Uterus (tissue), 4 donors: ENCODE measurements around the gene BMP10. TPM values are rescaled to one million over a fixed set of nuclear protein-coding genes. Genes with fewer than 3 reads are reported as not detected.

ENCODE experiments used
- DNase-seq, 2 donors: peaks; one replicate each; pipeline ENCODE4 v3.0.0-alpha.2; 2019 to 2020
- H3K27ac ChIP-seq, 2 donors: fragments of 200-600 bp; sonication (generic); 1 replicate in 1 of 2; 2 replicates in 1 of 2; pipeline ENCODE4 v1.5.1; 2016 to 2018
- H3K27me3 ChIP-seq, 2 donors: fragments of 200-600 bp; sonication (generic); one replicate each; pipeline ENCODE4 v1.5.1; 2018 to 2019; ENCODE audit warnings: control low read depth in 1 of 2
- H3K36me3 ChIP-seq, 2 donors: fragments of 200-600 bp; sonication (generic); one replicate each; pipeline ENCODE4 v1.5.1; 2019; ENCODE audit warnings: control low read depth in 1 of 2
- H3K4me1 ChIP-seq, 2 donors: fragments of 200-600 bp; sonication (generic); one replicate each; pipeline ENCODE4 v1.5.1; 2018 to 2019; ENCODE audit warnings: control low read depth in 1 of 2
- H3K4me3 ChIP-seq, 2 donors: fragments of 200-600 bp; sonication (generic); 1 replicate in 1 of 2; 2 replicates in 1 of 2; pipeline ENCODE4 v1.5.1; 2018 to 2019; ENCODE audit warnings: mild to moderate bottlenecking in 1 of 2
- H3K9me3 ChIP-seq, 2 donors: fragments of 200-600 bp; sonication (generic); one replicate each; pipeline ENCODE4 v1.5.1; 2019; ENCODE audit warnings: control low read depth in 1 of 2
- CTCF ChIP-seq, 4 experiments: fragments of 200-600 bp in 2 of 4; fragments of 450-650 bp in 2 of 4; sonication (generic) in 2 of 4; IDR thresholded peaks; one replicate each; pipeline ENCODE4 v1.5.1; 2016 to 2019; ENCODE audit warnings: antibody characterized with exemption in 4 of 4, mild to moderate bottlenecking in 2 of 4, moderate library complexity in 1 of 4
- POLR2A ChIP-seq, 2 donors: fragments of 450-650 bp; IDR thresholded peaks; one replicate each; pipeline ENCODE4 v1.6.1; 2016; ENCODE audit warnings: antibody characterized with exemption in 2 of 2, mild to moderate bottlenecking in 1 of 2, moderate library complexity in 1 of 2
- intact Hi-C: fragments of 100-400 bp; cut with DNase I; formaldehyde crosslinking; loops from one replicate; pipeline ENCODE4 v1.15.1; 2023; ENCODE audit warnings: low total_unique reads
- total RNA-seq, 4 donors: library from RNA; depleted of rRNA in 3 of 4; stranded (reverse); fragments of >200 nt in 3 of 4; gene quantifications; one replicate each; pipeline versions ENCODE4 v1.1.0 to v1.2.4, GENCODE V29; 2014 to 2023
- donor health status: DM: yes; HTN: yes; CAD: no.

BMP10 gene
- total RNA-seq, 4 donors from 2014 or later = not detected

DNA sequence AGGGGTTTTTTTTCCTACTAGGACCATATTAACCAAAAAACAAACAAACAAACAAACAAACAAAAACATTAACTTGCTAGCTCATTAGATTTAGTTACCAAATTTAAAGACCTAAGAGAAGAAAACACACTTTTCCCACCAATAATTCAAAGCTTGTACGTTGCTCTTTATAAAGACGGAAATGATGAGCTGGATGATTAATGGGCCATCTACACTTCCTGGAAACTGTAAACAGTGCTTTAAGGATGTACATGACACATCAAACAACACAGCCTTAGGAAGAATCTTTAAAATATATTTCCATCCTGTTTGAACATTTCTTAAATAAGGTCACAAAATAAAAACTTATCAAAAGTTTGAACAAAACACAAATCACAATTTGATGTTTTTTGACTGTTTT, 982 bp downstream of the BMP10 start:
- Histone ChIP-seq H3K4me3 (no peak overlapping the region), H3K9me3 (no peaks in the 10 kb centered on the region), H3K36me3 (no peaks in the 10 kb centered on the region), H3K27ac (no peak overlapping the region), H3K27me3 (no peaks in the 10 kb centered on the region), H3K4me1 (no peaks in the 10 kb centered on the region)
- DNase-seq = no peak
- TF ChIP-seq CTCF (IDR thresholded peaks at IDR 0.05) (no peak), POLR2A (IDR thresholded peaks at IDR 0.05) (no peak)
- intact Hi-C loops = no loop called here

- no peaks in the 10 kb centered on the region for H3K36me3 ChIP-seq
- H3K4me1 ChIP-seq = no peaks in the 10 kb centered on the region
- DNase-seq = no peak
- intact Hi-C loops = no loop called here
- H3K27ac ChIP-seq = no peak overlapping the region
- H3K4me3 ChIP-seq = no peak overlapping the region
- no peaks in the 10 kb centered on the region for H3K9me3 ChIP-seq
- TF ChIP-seq CTCF (IDR thresholded peaks at IDR 0.05) = no peak
- TF ChIP-seq POLR2A (IDR thresholded peaks at IDR 0.05) = no peak
- H3K27me3 ChIP-seq = no peaks in the 10 kb centered on the region
These were observed 6.1 kb downstream of the BMP10 start for GRCh38 chr2:68865108-68865507.

GRCh38 chr2:68863996-68864395, 7.2 kb downstream of the BMP10 start:
- Histone ChIP-seq H3K36me3 (no peaks in the 10 kb centered on the region), H3K9me3 (no peaks in the 10 kb centered on the region), H3K4me1 (no peaks in the 10 kb centered on the region), H3K27me3 (no peaks in the 10 kb centered on the region), H3K4me3 (no peak overlapping the region), H3K27ac (no peak overlapping the region)
- TF ChIP-seq POLR2A (IDR thresholded peaks at IDR 0.05) = no peak
- no peak for TF ChIP-seq CTCF (IDR thresholded peaks at IDR 0.05)
- no peak for DNase-seq
- intact Hi-C loops = no loop called here

- no peak overlapping the region for H3K4me3 ChIP-seq
- no peak for DNase-seq
- intact Hi-C loops = no loop called here
- H3K36me3 ChIP-seq = no peaks in the 10 kb centered on the region
- H3K27ac ChIP-seq = no peak overlapping the region
- H3K9me3 ChIP-seq = no peaks in the 10 kb centered on the region
- no peaks in the 10 kb centered on the region for H3K4me1 ChIP-seq
- no peaks in the 10 kb centered on the region for H3K27me3 ChIP-seq
- no peak for TF ChIP-seq CTCF (IDR thresholded peaks at IDR 0.05)
These were observed 8.3 kb downstream of the BMP10 start for GRCh38 chr2:68862889-68863288.

DNA sequence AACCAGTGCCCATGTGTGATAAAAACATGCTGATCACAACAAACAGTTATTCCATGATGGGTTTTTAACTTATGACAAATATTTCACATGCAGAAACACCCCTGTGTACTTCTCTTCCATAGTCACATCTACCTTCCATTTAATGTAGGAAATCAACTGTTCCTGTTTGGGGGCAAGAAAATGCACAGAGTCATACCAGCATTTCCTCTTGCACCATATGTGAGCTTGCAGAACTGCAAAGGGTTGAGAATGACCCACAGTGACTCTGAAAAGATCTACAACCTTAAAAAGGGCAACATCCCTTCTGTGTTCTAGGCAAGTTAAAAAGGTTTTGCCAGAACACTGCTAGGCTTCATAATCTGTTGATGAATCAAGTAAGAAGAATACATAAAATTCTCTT, 9.9 kb downstream of the BMP10 start:
- DNase-seq = no peak
- no peaks in the 10 kb centered on the region for H3K4me1 ChIP-seq
- H3K4me3 ChIP-seq = no peak overlapping the region
- H3K9me3 ChIP-seq = no peaks in the 10 kb centered on the region
- intact Hi-C loops = no loop called here
- no peaks in the 10 kb centered on the region for H3K27me3 ChIP-seq
- TF ChIP-seq POLR2A (IDR thresholded peaks at IDR 0.05) (no peak), CTCF (IDR thresholded peaks at IDR 0.05) (no peak)
- no peaks in the 10 kb centered on the region for H3K36me3 ChIP-seq
- no peak overlapping the region for H3K27ac ChIP-seq
